GM21526 (cell line): Measurements from ENCODE around the gene TMEM184B.
A peak's percentile ranks its signal among the peaks of the same experiment; 100 is the strongest.

ENCODE experiments used
- ATAC-seq: cut with Tn5 transposase; IDR thresholded peaks from one replicate; pipeline ENCODE4 v1.9.1; 2021; ENCODE audit warnings: moderate library complexity; ENCODE audit not compliant: unreplicated experiment, low FRiP score

Gene TMEM184B

DNA sequence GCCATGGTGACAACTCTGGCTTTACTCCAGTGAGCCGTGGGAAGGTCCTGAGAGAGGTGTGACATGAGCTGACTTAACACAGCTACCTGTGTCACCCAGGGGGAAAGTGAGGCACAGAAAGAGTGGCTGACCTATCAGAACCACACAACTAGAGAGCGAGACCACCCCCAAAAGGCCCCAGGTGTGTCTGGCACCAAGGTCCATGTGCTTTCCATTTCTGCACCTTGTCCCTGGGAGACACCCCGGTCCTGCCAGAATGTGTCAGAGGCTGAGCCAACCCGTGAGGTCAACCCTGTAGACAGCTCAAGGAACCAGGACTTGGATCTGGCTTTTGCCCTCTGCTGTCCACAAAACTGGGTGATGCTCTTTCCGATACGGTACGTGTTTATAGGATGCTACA lies 61.3 kb downstream of the TMEM184B start:
- no peak for ATAC-seq

DNA sequence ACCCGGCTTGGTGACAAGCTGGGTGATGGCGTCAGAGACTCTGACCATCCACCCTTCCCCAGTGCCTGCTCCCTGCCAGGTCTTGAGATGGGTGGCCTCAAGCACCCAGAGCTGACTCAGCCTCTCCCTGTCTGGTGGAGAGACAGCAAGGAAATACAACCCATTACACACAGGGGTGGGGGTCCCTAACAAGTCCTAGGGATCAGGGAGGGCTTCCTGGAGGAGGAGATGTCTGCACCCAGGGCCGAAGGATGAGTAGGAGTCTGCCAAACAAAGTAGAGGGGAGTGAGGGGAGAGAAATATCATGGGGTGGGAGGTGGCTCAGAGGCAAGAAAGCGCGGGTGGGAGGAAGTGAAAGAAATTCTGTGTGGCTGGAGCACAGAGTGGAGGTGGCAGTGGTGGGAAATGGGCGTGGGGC lies 64.2 kb downstream of the TMEM184B start:
- no peak for ATAC-seq

DNA sequence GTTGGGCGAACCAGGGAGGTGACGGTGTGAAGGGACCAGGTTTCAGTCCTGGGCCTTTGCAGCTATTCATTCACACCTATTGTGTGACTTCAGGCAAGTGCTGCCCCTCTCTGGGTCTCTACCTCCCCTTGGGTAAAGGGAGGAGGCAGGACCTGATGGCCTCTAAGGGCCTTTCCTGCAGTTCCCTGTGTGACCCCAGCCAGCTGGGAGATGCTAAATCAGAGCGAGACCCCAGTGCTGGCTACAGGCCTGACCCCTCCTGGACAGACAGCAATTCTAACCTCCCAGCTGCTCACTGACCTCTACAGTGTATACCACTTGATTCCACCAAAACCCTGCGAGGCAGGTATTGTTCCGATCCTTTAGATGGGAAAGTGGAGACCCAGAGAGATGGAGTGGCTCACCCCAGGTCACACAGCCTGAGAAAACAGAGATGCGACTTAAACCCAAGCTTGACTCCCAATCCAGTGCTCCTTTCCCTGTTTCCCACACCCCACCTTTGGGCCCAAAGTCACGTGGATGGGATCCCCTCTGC lies 64.8 kb downstream of the TMEM184B start:
- no peak for ATAC-seq

DNA sequence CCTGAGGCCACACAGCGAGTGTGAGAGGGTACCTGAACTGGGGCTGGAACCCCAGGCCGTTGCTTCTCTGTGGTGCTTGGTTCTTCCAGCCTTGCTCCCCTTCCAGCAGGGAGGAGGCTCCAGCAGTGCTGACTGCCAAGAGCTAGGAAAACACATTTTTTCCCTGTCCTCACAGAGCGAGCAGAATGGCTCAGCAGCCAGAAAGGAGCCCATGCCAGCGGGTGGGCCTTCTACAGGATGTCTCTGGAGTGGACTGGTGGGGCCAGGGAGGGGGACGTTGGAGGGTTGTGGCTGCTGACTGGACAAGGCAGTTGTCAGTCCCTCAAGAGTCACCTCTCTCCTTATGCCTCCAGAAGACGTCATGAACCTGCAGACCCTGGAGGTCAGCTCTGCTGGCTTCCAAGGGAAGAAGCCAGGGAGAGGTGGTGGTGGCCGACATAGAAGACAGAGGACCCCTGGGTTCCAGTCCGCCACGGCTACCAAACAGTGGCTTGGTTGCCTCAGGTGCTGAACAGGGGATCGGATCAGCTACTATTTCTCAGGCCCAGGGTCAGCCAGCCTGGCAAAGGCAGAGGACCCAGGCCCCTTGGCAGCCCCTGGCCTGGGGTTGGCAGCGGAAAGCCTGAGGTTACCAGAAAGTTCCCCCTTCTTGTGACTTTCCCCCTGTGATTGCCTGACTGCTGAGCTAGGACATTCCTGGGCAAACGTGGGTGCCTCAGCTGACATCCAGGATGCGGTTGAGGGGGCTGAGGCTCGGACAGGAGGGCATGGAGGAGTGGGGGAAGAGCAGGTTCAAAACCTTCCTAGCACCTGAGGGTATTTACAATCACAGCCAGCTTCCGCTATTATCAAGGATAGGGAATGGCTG lies 67.3 kb downstream of the TMEM184B start:
- ATAC-seq: no peak

DNA sequence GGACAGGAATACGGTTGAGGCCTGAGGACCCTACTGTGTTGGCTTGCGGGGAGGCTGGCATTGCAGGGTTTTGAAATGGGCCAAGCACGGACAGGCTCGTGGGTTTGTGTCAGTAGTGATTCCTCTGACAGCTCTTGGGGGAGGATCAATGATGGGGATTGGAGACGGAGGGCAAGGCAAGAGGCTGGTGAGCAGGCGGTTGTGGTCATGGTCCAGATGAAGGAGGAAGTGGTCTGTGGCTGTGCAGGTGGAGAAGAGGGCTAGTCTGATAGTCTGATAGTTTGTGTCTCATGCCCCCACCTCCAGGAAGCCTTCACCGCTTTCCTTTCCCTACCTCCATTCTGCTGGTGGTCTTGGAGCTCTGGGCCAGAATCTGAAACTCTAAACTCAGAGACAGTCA lies 68.0 kb downstream of the TMEM184B start:
- no peak for ATAC-seq

DNA sequence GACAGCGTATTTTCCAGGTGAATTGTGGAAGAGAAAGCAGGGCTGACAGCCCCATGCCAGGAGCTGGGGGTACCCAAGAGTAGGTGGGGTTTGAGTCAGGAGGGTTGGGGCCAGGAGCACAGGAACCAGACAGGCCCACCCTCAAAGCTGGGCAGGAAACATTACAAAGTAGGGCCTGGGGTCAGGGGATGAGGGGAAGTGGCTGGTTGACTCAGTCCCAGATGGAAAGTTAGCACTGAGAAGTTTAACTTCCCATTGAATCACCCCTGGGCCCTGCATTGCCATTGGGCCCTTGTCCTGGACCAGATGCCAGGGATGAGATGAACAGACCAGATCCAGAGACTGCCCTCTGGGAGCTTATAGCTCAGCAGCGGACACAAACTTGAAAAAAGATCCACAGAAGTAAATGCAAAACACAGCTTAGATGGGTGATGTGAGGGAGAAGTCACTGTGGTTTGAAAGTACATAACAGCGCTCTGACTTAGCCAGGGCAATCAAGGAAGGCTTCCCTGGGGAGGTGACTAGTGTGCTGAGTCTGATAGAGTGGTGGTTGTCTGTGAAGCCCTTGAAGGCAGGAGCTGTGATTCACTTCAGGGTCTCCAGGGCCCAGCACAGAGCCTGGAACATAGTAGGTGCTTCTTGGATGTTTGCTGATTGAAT lies 68.8 kb downstream of the TMEM184B start:
- no peak for ATAC-seq

DNA sequence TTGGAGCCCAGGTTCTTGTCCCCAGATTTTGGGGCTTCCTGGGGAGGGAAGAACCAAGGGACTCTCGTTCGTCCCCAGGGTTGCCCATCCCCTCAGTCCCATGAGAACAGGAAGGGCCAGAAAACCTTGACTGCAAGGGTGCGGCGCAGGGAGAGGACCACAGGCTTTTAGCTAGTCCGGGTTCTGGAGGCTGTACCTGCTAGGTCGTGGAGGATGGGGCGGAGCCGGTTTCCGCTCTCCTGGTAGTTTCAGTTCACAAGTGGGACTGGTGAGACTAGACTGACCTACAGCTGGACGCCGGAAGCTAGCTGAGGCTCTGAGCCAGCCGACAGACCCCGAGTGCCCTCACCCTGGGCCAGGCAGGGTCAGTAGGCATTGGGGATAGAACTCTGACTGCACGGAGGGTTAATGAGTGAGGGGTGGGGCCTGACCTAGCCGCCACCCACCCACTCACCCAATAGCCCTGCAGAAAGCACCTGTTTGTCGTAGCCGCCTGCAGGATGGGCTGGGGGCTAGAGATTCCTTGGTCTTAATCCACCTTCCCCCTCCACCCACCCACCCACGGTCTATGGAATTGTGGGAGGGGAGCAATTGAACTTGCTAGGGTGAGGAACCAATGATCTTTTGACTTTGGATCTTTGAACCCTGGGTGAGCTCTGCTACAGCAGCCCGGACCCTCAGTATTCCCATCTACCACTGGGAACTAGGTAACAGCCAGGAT lies 69.6 kb downstream of the TMEM184B start:
- ATAC-seq: no peak

DNA sequence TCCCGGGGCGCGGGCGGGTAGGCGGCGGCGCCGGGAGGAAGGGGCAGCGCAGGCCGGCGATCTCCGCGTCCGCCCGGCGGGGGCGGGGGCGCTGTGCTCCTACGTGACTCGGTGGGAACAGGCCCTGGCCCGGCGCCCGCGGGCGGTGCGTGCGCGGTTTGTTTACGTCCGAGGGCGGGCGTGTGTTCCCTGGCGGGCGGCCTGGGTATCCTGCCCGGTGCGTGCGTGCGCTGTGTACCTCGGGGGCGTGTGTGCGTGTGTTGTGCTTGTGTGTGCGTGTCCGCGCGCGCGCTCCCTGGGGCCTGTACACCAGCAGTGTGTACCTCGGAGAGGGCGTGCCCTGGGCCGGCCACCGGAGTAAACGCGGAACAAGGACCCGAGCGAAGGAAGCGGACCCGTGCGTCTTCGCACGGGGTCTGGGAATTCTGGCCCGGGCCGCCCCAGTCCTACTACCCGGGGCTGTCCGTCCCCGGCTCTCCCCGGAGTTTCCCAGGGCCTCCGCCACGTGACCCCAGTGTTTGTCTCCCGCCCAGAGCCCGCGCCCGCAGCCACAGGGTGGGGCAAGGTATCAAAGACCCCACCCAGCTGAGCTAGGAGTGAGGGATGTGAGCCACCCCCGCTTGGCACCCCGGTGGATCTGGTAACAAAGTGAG lies 70.2 kb downstream of the TMEM184B start:
- no peak for ATAC-seq

DNA sequence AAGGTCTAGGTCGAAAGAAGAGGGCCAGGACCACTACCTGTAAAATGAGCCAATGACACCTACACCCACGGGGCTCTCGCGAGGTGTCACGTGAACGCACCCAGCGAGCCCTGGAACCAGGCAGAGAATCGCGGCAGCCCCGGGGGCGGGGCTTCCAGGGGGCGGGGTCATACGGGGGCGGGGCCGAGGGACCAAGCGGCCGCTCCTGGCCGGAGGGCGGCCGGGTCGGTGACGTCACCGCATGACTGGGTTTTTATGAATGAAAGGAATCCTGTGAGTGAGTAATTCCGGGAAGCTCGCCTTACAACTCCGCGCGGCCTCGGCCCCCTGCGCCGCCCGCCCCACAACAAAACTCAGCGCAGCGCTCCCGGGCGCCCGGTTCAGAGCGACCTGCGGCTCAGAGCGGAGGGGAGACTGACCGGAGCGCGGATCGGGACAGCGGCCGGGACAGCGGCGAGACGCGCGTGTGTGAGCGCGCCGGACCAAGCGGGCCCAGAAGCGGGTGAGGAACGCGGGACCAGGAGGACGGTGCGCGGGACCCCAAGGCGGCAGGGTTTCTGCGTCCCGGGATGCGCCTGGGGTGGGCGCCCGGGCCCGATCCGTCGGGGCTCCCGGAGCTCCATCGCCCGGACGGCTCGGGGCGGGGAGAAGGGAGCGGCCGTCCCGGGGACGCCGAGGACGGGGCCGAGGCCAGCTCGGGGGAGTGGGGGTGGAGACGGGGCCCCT lies 70.9 kb downstream of the TMEM184B start, which contains the start of gene MAFF:
MAFF (plus strand) TSS at position 284 of the 726 bp plus-strand sequence. CDS start 11,860 bp downstream, outside the sequence.
- ATAC-seq: peak; percentile 48

DNA sequence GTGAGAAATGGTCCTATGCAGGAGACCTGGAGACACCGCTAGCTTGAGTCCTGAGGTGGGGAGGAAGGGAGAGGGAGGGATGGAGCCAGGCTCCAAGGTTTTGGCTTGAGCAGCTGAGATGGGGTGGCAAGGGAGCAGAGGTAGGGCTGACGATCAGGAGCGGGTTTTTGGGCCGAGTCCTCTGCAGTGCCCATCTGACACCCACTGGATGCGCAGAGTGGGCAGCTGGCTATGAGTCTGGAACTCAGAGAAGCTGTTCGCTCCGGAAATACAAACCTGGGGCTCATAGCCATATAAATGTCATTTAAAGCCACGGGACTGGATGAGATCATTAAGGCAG lies 71.5 kb downstream of the TMEM184B start:
- ATAC-seq: peak; percentile 3

DNA sequence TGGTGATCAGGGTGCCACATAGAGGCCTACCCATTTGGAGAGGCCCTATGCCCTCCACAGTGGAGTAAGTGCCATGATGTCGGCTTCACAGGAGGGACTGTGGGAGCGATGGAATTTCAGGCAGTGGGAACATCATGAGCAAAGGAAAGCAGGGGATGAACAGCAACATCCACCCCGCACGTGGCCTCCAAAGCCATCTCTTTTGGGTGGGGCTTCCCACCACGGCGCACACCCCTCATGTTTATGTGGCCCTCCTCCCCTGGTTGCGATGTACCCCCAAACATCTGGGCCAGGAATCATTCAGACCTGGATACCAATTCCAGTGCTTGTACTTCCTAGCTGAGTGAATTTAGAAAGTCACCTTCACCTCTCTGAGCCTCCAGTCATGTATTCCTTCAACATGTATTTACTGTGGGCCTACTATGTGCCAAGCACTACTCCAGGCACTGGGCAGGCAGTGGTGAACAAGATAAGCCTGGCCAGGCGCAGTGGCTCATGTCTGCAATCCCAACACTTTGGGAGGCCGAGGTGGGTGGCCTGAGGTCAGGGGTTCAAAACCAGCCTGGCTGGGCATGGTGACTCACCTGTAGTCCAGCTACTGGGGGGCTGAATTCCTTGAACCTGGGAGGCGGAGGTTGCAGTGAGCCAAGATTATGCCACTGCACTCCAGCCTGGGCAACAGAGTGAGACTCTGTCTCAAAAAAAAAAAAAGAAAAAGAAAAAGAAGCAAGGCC lies 72.8 kb downstream of the TMEM184B start:
- ATAC-seq: no peak

DNA sequence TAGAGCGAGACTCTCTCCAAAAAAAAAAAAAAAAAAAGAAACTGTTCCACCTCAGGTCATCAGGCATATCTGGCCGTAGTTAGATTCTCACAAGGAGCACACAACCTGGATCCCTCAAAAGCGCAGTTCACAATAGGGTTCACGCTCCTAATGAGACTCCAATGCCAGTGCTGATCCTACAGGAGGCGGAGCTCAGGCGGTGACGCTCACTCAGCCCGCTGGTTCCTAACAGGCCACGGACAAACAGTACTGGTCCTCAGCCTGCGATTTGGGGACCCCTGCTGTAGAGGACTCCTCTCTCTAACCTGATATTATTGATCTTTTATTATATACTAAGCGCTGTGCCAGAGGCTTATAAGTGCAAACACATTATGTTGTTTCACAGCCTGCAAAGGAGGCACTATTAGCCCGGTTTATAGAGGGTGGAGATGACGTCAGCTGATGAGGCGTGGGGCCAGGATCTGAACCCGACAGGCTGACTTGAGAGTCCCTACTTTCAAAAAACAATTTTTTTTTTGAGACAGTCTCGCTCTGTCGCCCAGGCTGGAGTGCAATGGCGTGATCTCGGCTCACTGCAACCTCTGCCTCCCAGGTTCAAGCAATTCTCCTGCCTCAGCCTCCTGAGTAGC lies 75.9 kb downstream of the TMEM184B start:
- ATAC-seq: no peak

DNA sequence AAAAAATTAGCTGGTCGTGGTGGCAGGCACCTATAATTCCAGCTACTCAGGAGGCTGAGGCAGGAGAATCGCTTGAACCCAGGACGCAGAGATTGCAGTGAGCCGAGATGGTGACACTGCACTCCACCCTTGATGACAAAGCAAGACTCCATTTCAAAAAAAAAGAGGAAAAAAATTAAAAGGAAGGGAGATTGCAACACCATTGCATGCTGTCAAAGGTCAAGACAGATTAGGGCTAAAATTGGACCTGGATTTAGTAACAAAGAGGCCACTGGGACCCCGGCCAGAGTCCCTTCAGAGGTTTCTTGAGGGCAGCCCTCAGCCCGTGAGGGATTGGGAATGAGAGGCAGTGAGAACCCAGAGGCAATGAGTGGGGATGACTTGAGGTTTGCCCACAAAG lies 79.2 kb downstream of the TMEM184B start:
- ATAC-seq: no peak

DNA sequence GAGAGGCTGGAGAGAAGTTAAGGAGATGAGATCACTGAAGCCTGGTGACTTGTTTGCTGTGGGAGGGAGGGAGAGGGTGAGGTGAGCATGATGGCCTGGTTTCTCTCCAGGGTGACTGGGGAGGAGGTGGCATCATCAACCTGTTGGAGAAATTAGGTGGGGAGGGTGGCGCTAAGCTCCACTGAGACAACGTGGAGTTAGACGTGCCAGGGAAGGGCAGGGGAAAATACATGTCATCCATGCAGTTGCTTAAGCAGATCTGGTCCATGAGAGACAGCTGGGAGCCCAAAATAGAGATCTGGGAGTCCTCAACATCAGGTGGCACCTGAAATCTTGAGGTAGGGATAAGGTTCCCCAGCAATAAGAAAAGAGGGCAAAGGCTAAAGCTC lies 80.3 kb downstream of the TMEM184B start:
- no peak for ATAC-seq

DNA sequence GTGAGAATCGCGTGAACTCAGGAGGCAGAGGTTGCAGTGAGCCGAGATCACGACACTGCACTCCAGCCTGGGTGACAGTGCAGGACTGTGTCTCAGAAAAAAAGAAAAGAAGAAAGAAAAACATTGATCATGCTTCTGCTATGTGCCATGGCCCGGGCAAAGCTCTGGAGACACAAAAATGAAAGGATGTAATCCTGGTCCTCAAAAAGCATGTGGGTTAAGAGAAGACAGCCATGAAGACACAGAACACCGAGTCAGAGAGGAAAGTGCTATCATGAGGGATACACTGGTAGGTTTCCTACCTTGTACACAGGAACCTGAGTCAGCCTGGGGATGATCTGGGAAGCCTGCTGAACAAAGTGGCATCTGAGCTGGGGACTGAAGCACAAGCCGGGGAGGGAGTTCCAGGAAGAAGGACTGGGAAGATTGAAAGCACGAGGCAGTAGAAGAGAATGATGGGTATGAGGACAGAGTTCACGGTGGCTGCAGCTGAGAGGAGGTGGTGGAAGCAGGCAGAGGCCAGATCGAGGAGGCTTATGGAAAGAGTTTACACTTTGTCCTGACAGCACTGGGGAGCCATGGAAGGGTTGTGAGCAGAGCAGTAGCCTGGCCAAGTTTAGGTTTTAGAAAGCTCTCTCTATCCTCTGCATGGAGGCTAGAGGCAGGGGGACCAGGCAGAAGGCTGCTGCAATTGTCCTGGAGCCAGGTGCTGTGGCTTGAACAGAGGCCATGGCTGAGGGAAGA lies 80.9 kb downstream of the TMEM184B start:
- no peak for ATAC-seq

DNA sequence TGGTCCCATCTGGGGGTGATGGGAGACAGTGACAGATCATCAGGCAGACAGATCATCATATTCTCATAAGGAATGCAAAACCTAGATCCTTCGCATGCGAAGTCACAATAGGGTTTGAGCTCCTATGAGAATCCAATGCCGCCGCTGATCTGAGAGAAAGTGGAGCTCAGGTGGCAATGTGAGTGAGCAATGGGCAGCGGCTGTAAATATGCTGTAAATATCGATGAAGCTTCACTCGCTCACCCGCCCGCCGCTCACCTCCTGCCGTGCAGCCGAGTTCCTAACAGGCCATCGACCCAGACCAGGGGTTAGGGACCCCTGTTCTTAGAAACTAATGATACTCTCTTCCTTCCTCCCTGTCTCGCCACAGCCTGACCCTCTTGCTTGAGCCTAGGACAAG lies 81.8 kb downstream of the TMEM184B start:
- ATAC-seq: no peak

DNA sequence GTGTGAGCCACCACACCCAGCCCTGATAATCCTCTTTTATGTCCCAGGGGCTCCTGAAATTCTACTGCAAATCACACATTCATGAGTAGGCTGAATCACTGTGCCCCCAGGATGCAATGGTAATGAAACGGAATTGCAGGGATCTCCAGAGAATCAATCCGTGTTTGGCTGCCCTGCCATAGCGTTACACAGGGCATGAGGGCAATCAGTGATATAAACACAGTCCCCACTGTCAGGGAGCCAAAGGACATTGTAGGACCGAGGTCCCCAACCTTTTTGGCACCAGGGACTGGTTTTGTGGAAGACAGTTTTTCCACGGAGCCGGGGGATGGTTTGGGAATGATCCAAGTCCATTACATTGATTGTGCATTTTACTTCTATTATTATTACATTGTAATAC lies 82.2 kb downstream of the TMEM184B start:
- ATAC-seq: no peak

DNA sequence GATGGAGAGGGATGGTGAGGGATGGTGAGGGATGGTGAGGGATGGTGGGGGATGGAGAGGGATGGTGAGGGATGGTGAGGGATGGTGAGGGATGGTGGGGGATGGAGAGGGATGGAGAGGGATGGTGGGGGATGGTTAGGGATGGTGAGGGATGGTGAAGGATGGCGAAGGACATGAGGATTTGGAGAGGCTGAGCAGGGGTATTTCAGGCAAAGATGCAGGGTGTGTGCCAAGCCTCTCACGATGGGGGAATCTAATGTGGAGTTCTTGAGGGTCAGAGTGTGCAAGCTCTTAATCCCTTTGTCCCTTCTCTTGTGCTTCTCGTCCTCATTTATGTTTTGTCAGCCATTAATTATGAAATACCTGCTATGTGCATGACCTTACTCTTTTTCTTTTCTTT lies 83.7 kb downstream of the TMEM184B start:
- no peak for ATAC-seq
